Activated CD4-positive, alpha-beta T cell treated with anti-CD3 and anti-CD28 coated beads for 36 hours (primary cell): ENCODE data around the gene GOT1. TPM values are rescaled to one million over a fixed set of nuclear protein-coding genes. Genes with fewer than 3 reads are reported as not detected.

Source experiments
- ATAC-seq: fragments of 200-7000 bp; cut with Tn5 transposase; one replicate; pipeline ENCODE4 v1.10.0; 2021; ENCODE audit warnings: mild to moderate bottlenecking, moderate library complexity
- CTCF ChIA-PET: fragments of 350-600 bp; sonication (Branson Sonifier 250); formaldehyde crosslinking; loops from one replicate; lab custom pipeline; 2021; ENCODE audit warnings: antibody characterized with exemption; lab: Charles Lee
- POLR2A ChIA-PET: fragments of 350-600 bp; sonication (Branson Sonifier 250); formaldehyde crosslinking; loops from one replicate; lab custom pipeline; 2021; ENCODE audit warnings: antibody characterized with exemption, inconsistent platforms; lab: Charles Lee
- DNase-seq: peaks from one replicate; pipeline ENCODE4 v3.0.0-alpha.2; 2020
- H3K27ac Mint-ChIP-seq: one replicate; pipeline ENCODE4 v1.8.0; 2021; ENCODE audit warnings: mixed read lengths
- H3K27me3 Mint-ChIP-seq: one replicate; pipeline ENCODE4 v1.8.0; 2021; ENCODE audit warnings: mixed read lengths
- H3K36me3 Mint-ChIP-seq: one replicate; pipeline ENCODE4 v1.8.0; 2021; ENCODE audit warnings: low read depth, mixed read lengths
- H3K4me1 Mint-ChIP-seq: one replicate; pipeline ENCODE4 v1.8.0; 2021; ENCODE audit warnings: mixed read lengths
- H3K4me3 Mint-ChIP-seq: one replicate; pipeline ENCODE4 v1.8.0; 2021; ENCODE audit warnings: mild to moderate bottlenecking, moderate library complexity, mixed read lengths
- H3K9me3 Mint-ChIP-seq: one replicate; pipeline ENCODE4 v1.8.0; 2021; ENCODE audit warnings: low read depth, mixed read lengths
- intact Hi-C, 2 experiments: fragments of 100-400 bp; cut with DNase I in 1 of 2; cut with micrococcal nuclease in 1 of 2; formaldehyde crosslinking; loops; one replicate each; pipeline versions ENCODE4 v1.14.2 to v1.15.1; 2022 to 2024; cut with DNase I, micrococcal nuclease
- total RNA-seq, 2 experiments: library from RNA; stranded (reverse); gene quantifications; one replicate each; pipeline ENCODE4 v1.2.3, GENCODE V29; 2021

GOT1 gene
- total RNA-seq, 2 experiments from 2014 or later: 51.7 to 83.5 TPM

DNA sequence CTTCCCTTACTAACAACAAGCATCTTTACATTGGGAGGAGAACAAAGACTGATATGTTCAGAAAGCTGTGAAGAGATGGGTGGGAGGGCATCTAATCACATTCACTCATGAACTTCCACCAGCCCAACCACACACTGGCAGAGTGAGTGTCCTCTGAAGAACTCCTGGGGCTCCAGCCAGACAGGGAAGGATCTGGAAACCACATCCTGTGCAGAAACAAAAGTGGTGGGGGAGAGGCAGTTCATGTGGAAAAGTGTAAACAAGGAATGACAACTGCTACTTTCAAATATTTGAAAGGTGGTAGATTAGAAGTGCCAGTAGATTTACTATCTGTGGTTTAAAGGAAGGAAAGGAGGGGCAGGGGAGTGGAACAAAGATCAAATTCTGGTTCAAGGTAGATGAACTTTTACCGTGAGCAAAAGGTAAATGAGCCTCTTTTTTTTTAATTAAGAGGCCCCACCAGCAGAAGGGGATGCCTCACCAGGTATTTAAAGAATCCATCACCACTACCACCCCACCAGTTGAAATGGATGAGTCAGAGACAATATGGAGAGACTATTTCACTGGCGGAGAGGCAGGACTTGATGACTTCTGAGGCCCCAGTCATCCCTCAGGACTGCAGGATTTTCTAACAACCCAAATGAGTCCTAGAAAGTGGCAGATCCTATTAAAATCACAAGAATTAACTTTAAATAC is 34.5 kb downstream of the GOT1 start:
- POLR2A ChIA-PET: no interaction called here
- Mint-ChIP-seq H3K4me3 (no peak overlapping the region), H3K9me3 (no peaks in the 10 kb centered on the region), H3K4me1 (peaks cover 8% of the 10 kb centered on the region), H3K36me3 (peaks cover 18% of the 10 kb centered on the region), H3K27me3 (no peaks in the 10 kb centered on the region), H3K27ac (no peak overlapping the region)
- no peak for ATAC-seq
- CTCF ChIA-PET: no interaction called here
- intact Hi-C loops: no loop called here
- no peak for DNase-seq

DNA sequence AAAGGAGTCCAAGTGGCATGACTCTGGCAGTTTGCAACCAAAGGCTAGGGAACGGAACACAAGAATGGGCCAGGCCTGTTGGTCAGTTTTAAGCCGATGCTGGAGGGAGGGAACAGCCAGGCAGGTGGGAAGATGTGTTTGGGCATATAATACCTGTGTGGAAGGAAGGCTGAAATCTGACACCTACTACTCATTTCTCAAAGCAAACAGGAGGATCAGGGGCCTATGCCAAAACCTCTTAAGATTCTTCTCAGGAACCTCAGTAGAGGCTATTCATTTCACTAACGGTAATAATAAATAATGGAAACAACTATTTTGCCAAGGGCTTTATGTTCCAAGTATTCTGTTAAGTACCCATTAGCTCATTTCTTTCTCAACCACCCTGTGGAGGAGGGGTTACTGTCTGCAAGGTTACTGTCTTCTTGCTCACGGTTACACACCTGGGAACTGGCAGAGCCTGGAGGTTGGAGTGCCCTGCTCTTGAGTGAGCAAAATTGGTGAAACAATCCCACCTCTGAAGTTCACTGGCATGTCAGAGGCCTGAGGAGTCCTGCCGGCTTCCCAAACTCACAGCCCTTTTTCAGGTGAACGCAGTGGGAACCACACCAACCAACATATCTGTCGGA is 35.5 kb downstream of the GOT1 start:
- ATAC-seq: no peak
- H3K27ac Mint-ChIP-seq: no peak overlapping the region
- no peaks in the 10 kb centered on the region for H3K9me3 Mint-ChIP-seq
- H3K4me3 Mint-ChIP-seq: no peak overlapping the region
- ChIA-PET POLR2A (no interaction called here), CTCF (interaction anchor here (0.5 kb wide), 1 partner anchor 28 kb away, joined by 3 read pairs; no protein-coding TSS in a partner anchor)
- H3K27me3 Mint-ChIP-seq: peaks cover 2% of the 10 kb centered on the region
- intact Hi-C loops: no loop called here
- H3K4me1 Mint-ChIP-seq: peaks cover 8% of the 10 kb centered on the region
- peaks cover 16% of the 10 kb centered on the region for H3K36me3 Mint-ChIP-seq
- no peak for DNase-seq

- Mint-ChIP-seq H3K4me3 (no peak overlapping the region), H3K27ac (no peak overlapping the region), H3K27me3 (peaks cover 2% of the 10 kb centered on the region), H3K4me1 (peaks cover 8% of the 10 kb centered on the region), H3K36me3 (peaks cover 16% of the 10 kb centered on the region), H3K9me3 (no peaks in the 10 kb centered on the region)
- POLR2A ChIA-PET: no interaction called here
- DNase-seq: no peak
- CTCF ChIA-PET: no interaction called here
- no peak for ATAC-seq
- intact Hi-C loops: no loop called here
Observed at GRCh38 chr10:99394256-99394655, 36.2 kb downstream of the GOT1 start.

DNA sequence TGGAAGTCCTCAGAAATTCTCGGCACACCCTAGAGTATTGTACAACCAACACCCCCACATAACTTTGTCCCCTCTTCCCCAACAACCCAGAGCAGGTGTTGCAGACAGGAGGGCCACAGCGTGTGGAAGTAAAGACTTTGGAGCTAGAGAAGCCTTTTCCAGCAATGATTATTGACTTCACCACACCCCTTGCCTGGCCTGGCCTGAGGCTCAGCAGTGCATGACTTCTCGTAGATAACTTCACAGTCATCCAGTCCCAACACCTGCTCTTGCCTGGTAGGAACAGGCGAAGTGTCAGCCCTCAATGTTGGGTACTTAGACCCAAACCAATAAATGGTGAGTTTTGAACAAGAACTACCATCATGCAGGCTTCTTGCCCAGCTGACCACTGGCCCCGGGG is 36.7 kb downstream of the GOT1 start:
- Mint-ChIP-seq H3K4me3 (no peak overlapping the region), H3K4me1 (peaks cover 8% of the 10 kb centered on the region), H3K27me3 (peaks cover 2% of the 10 kb centered on the region), H3K36me3 (peaks cover 14% of the 10 kb centered on the region), H3K9me3 (no peaks in the 10 kb centered on the region), H3K27ac (no peak overlapping the region)
- ATAC-seq: no peak
- intact Hi-C loops: loop anchor here (2.0 kb wide), 3 partner anchors 37 to 219 kb away; partner anchors contain the start of gene GOT1 (in 1 of the 2)
- DNase-seq: no peak
- ChIA-PET CTCF (interaction anchor here (1.0 to 1.2 kb wide), 2 partner anchors 42 to 217 kb away, joined by 3 to 7 read pairs; no protein-coding TSS in a partner anchor), POLR2A (no interaction called here)

DNA sequence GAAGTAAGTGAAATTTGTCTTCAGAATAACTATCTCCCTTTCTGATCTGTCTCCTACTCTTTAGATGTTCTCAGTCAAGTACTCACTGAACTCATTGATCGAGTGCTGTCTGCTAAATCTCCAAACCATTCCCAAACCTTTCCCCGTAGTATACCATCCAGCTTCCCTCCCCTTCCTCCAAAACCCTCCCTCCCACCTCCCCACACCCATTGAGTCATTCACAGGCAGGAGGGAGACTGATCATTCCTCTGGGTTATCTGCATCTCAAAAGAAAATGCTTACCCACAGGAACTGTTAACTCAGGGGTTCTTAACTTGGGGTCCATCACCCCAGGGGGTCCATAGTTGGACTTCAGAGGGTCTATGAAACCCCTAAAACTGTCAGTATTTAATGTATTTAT is 37.4 kb downstream of the GOT1 start:
- Mint-ChIP-seq H3K9me3 (no peaks in the 10 kb centered on the region), H3K4me1 (peaks cover 8% of the 10 kb centered on the region), H3K27me3 (peaks cover 2% of the 10 kb centered on the region), H3K36me3 (peaks cover 14% of the 10 kb centered on the region), H3K27ac (no peak overlapping the region), H3K4me3 (no peak overlapping the region)
- DNase-seq (no peak), ATAC-seq (no peak)
- CTCF ChIA-PET: interaction anchor here (0.8 to 1.3 kb wide), 4 partner anchors 8 to 368 kb away, joined by 3 to 8 read pairs (median 6); no protein-coding TSS in a partner anchor
- POLR2A ChIA-PET: no interaction called here
- intact Hi-C loops: loop anchor here (2.0 kb wide), 3 partner anchors 38 to 220 kb away; partner anchors contain the start of gene GOT1 (in 1 of the 2)

- Mint-ChIP-seq H3K27ac (no peak overlapping the region), H3K4me1 (peaks cover 8% of the 10 kb centered on the region), H3K4me3 (no peak overlapping the region), H3K9me3 (no peaks in the 10 kb centered on the region), H3K27me3 (peaks cover 2% of the 10 kb centered on the region), H3K36me3 (peaks cover 3% of the 10 kb centered on the region)
- DNase-seq (no peak), ATAC-seq (no peak)
- POLR2A ChIA-PET: no interaction called here
- intact Hi-C loops: no loop called here
- CTCF ChIA-PET: interaction anchor here (0.6 to 1.6 kb wide), 8 partner anchors 13 to 814 kb away, joined by 3 to 6 read pairs (median 4); no protein-coding TSS in a partner anchor
Observed at GRCh38 chr10:99391346-99391745, 39.1 kb downstream of the GOT1 start.

GRCh38 chr10:99389729-99390480 is 40.5 kb downstream of the GOT1 start:
- ChIA-PET CTCF (no interaction called here), POLR2A (no interaction called here)
- Mint-ChIP-seq H3K9me3 (no peaks in the 10 kb centered on the region), H3K27ac (no peak overlapping the region), H3K27me3 (peaks cover 2% of the 10 kb centered on the region), H3K4me3 (no peak overlapping the region), H3K4me1 (peaks cover 5% of the 10 kb centered on the region), H3K36me3 (no peaks in the 10 kb centered on the region)
- ATAC-seq: no peak
- intact Hi-C loops: no loop called here
- DNase-seq: no peak

DNA sequence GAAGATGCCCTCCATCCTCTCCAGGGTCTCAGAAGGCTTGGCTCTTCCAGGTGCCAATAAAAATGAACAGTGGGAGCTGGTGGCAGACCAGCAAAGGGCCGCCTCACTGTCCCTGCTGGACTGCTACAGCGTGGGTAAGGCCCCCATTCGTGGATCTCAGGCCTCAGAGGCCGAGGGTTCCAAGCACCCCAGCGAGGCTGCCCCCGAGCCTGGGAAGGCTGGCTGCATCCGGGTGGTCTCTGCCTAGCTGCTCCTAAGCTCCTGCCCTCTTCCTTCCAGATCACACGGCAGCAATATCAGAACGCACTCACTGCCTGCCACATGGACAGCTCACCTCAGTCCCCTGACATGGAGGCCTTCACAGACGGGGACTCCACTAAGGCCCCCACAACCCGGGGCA is 42.9 kb downstream of the GOT1 start:
- ChIA-PET CTCF (interaction anchor here (0.5 to 1.4 kb wide), 3 partner anchors 49 to 295 kb away, joined by 3 to 5 read pairs (median 3); no protein-coding TSS in a partner anchor), POLR2A (no interaction called here)
- no peak for ATAC-seq
- H3K4me1 Mint-ChIP-seq: peaks cover 2% of the 10 kb centered on the region
- no peak overlapping the region for H3K27ac Mint-ChIP-seq
- no peaks in the 10 kb centered on the region for H3K36me3 Mint-ChIP-seq
- no peak for DNase-seq
- intact Hi-C loops: no loop called here
- H3K27me3 Mint-ChIP-seq: peaks cover 2% of the 10 kb centered on the region
- H3K4me3 Mint-ChIP-seq: no peak overlapping the region
- H3K9me3 Mint-ChIP-seq: no peaks in the 10 kb centered on the region

DNA sequence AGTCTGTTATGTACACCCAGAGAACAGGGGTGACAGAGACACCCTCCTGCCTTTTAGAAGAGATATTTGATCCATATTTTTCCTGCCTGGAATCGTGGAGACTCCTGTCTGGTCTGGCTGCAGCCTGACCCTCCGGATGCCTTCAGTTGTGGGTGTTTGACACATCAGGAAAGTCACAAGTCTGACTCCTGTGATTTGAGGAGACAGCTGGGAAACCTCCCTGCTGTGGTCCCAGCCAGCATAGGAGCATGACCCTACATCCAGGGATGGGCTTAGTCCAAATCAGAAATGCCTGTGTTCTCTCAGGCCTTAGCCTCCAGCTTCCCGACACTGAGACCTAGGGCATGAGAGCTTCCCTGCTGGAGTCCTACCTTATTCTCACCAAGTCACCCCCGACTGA is 43.4 kb downstream of the GOT1 start:
- Mint-ChIP-seq H3K27ac (no peak overlapping the region), H3K4me3 (no peak overlapping the region), H3K36me3 (no peaks in the 10 kb centered on the region), H3K27me3 (peaks cover 2% of the 10 kb centered on the region), H3K9me3 (no peaks in the 10 kb centered on the region), H3K4me1 (no peaks in the 10 kb centered on the region)
- ChIA-PET POLR2A (no interaction called here), CTCF (interaction anchor here (0.7 to 1.4 kb wide), 2 partner anchors 49 to 226 kb away, joined by 3 to 5 read pairs; no protein-coding TSS in a partner anchor)
- ATAC-seq (no peak), DNase-seq (no peak)
- intact Hi-C loops: no loop called here

- H3K4me3 Mint-ChIP-seq: no peak overlapping the region
- ATAC-seq (no peak), DNase-seq (no peak)
- no peaks in the 10 kb centered on the region for H3K4me1 Mint-ChIP-seq
- CTCF ChIA-PET: no interaction called here
- H3K36me3 Mint-ChIP-seq: no peaks in the 10 kb centered on the region
- no peaks in the 10 kb centered on the region for H3K9me3 Mint-ChIP-seq
- POLR2A ChIA-PET: no interaction called here
- no peaks in the 10 kb centered on the region for H3K27me3 Mint-ChIP-seq
- intact Hi-C loops: no loop called here
- no peak overlapping the region for H3K27ac Mint-ChIP-seq
Observed at GRCh38 chr10:99382176-99382575, 48.2 kb downstream of the GOT1 start.

GRCh38 chr10:99375426-99375825 is 55.0 kb downstream of the GOT1 start:
- ATAC-seq (no peak), DNase-seq (no peak)
- H3K27me3 Mint-ChIP-seq: peaks cover 31% of the 10 kb centered on the region
- intact Hi-C loops: no loop called here
- no peak overlapping the region for H3K27ac Mint-ChIP-seq
- no peaks in the 10 kb centered on the region for H3K36me3 Mint-ChIP-seq
- H3K4me1 Mint-ChIP-seq: peaks cover 7% of the 10 kb centered on the region
- ChIA-PET CTCF (no interaction called here), POLR2A (no interaction called here)
- H3K4me3 Mint-ChIP-seq: no peak overlapping the region
- no peaks in the 10 kb centered on the region for H3K9me3 Mint-ChIP-seq
